Fibroblast of mammary gland (primary cell): ENCODE measurements around the gene MSI2.

ENCODE experiments used
- DNase-seq: peaks from one replicate; pipeline ENCODE4 v3.0.0-alpha.2; 2010; ENCODE audit warnings: low read depth
- H3K4me3 ChIP-seq: 2 replicates; pipeline ENCODE4 v1.5.1; 2011; ENCODE audit warnings: low read depth, mild to moderate bottlenecking, low read length, moderate library complexity; ENCODE audit not compliant: control insufficient read depth
- TF ChIP-seq, protein P1 (sequence below): conservative IDR thresholded peaks from 2 replicates; pipeline ENCODE4 v1.5.1; 2011; ENCODE audit warnings: low read depth, low read length, inconsistent platforms; ENCODE audit not compliant: control insufficient read depth, insufficient read depth

Gene MSI2

DNA sequence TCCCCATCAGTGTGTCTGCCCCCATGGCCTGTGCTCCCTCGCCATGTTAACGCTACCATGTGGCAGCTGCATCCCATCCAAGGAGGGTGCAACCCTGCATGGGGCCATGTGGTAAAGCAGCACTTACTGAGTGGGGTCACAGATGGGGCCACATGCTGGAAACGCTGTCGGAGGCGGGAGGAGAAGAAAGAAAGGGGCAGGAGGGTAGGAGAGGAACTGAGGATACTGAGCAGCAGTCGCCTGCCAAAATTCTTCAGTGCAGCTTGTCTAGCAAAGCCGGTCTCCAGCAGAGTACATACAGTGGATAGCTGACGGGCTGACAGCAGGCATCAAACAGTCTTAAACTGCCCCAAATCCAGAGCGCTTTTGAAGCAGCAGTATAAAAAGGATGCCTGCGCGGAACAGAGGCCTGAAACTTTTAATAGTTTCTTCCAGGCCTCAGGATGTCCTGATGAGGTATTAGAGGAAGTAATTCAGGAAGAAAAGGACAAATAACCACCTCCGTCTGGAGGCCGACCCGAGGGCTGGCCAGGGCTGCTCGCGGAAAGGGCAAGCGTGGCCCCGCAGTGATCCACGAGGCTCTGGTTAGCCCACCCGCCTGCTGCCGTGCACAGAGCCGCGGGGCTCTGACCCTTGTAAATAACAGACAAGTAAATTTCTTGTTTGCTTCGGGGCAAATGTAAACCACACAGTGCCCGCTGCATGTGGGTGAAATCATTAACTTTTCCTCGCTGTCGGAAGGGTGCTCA lies 339.8 kb downstream of the MSI2 start:
- TF ChIP-seq, protein P1, sequence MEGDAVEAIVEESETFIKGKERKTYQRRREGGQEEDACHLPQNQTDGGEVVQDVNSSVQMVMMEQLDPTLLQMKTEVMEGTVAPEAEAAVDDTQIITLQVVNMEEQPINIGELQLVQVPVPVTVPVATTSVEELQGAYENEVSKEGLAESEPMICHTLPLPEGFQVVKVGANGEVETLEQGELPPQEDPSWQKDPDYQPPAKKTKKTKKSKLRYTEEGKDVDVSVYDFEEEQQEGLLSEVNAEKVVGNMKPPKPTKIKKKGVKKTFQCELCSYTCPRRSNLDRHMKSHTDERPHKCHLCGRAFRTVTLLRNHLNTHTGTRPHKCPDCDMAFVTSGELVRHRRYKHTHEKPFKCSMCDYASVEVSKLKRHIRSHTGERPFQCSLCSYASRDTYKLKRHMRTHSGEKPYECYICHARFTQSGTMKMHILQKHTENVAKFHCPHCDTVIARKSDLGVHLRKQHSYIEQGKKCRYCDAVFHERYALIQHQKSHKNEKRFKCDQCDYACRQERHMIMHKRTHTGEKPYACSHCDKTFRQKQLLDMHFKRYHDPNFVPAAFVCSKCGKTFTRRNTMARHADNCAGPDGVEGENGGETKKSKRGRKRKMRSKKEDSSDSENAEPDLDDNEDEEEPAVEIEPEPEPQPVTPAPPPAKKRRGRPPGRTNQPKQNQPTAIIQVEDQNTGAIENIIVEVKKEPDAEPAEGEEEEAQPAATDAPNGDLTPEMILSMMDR: no peak
- no peak for DNase-seq
- H3K4me3 ChIP-seq: no peak overlapping the region

DNA sequence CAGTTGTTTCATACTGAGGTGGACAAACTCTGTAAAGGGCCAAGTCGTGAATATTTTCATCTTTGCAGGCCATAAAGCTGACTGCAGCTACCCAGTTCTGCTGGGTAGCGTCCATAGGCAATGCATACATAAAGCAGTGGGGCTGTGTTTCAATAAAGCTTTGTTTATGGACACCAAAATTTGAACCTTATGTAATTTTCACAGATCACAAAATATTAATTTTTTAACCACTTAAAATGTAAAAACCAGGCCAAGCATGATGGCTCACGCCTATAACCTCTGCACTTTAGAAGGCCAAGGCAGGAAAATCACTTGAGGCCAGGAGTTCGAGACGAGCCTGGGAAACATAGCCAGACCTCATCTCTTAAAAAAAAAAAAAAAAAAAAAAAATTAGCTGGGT lies 340.8 kb downstream of the MSI2 start:
- DNase-seq: no peak
- TF ChIP-seq, protein P1: no peak
- H3K4me3 ChIP-seq: no peak overlapping the region

DNA sequence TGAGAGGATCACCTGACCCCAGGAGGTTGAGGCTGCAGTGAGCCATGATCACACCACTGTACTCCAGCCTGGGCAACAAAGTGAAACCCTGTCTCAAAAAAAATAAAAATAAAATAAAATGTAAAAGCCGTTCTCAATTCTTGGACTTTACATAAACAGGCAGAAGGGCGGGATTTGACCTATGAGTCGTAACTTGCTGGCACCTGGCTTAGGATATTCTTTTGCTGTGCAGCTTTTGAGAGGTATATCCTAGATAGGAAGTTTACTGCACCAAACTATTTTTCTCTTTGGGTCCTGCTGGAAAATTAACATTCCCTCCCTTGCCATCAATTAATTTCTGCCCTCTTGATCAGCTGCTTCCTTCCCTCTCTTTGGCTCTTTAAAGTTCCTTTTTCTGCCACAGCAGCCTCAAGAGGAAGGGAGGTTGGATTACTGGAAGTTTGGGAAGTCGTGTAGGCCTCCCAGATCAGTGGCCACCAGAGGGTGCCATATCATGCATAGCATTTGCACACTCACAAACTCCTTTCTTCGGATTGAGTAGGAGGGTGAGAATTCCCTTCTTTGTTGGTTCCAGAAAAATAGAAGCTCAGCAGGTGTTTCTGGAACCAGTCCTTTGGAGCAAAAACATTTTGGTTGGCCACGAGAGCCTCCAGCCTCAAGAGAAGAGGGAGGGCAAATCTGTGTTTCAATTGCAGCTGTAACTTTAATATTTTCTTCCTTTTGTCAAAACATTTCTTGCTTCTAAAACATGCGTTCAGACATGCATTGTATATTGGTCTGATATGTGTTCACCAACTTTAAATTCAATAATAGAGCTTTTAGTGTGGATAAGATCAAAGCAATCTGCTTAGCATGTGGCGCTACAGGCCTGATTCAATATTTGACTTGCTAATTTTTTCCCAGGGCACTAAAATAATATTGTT lies 341.5 kb downstream of the MSI2 start:
- no peak overlapping the region for H3K4me3 ChIP-seq
- TF ChIP-seq, protein P1: peak; percentile 94
- DNase-seq: peak; percentile 79

DNA sequence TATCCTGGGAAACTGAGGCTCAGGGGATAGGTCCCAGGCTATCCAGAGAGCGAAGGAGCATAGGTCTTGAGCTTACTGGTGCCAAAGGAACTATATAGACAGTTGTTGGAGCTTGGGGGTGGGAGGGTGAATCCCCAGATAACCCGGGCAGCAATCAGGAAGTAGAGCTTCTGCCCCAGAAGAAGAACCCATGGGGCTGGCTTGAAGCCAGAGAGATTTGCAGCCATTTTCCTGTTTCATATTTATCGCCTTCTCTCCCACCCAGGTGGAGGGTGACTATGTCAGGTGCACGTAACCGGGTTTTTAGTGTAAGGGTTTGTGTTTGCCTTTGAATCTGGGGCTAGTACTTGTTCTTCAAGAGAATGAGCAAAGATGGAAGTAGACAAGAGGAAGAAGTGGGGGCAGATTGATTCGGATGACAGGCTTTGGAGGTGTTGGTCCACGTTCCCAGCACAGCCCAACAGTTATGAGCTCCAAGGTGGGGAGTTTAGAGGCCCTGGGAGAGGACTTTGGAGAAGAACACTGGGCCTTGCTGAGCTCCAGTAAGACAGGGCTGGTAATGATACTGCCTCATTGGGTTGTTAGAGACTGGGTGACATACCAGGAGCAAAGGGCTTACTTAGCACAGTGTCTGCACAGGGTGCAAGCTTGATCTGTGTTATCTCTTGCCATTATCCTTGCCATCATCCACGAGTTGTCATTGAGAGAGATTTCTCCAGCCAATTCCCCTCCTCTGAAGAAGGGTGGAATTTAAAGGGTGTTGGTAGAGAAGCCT lies 343.1 kb downstream of the MSI2 start:
- H3K4me3 ChIP-seq: no peak overlapping the region
- TF ChIP-seq, protein P1: no peak
- DNase-seq: no peak

DNA sequence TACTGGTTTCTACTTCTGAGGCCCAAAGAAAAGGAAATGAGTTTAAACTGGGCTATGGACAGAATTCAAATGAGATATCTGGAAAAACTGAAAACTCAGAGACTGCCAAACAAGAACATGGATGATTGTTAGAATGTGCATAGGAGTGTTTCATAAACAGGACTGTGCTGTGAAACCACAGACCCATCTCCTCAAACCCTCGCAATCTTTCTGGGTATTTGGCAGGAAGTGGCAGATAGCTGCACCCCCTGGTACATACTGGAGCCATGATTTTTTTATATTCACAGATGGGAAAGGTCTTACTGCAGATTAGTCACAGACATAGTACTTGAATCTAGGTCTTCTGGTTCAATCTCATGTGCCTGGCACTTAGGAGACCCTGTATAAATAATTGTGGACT lies 343.8 kb downstream of the MSI2 start:
- DNase-seq: no peak
- H3K4me3 ChIP-seq: no peak overlapping the region
- TF ChIP-seq, protein P1: no peak

DNA sequence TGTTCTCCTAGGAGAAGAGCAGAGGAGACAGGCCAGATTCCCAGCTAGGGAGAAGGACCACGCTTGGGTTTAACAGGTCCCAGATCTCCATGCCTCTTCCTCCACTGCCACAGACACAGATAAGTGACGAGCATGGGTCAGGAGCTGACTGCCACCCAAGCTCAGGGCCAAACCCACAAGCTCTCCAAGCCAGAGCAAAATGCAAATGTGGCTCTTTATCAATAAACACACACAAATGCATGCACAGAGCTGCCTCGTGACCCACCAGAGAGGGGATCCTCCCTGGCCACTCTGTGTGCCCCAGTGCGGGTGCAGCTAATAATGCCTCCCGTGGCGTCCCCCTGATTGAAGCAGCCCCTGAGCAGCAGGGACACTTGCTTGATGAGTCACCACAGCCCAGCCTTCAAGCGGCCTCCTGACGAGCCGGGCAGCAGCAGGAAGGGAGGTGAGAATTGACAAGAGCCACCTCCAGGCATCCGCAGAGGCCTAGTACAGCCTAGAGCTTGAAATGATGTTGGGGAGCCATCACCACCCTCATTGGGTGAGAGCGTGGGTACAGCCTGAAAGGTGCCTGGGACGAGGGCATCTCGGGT lies 344.9 kb downstream of the MSI2 start:
- no peak overlapping the region for H3K4me3 ChIP-seq
- no peak for DNase-seq
- TF ChIP-seq, protein P1: no peak
